HK-2 (cell line): Measurements from ENCODE around the gene IL22RA1.

ENCODE experiments used
- DNase-seq: peaks from one replicate; pipeline ENCODE4 v3.0.0-alpha.2; 2018; ENCODE audit not compliant: unreplicated experiment

The IL22RA1 gene

GRCh38 chr1:24097663-24098062, 45.3 kb downstream of the IL22RA1 start:
- no peak for DNase-seq

GRCh38 chr1:24096739-24097103, 46.2 kb downstream of the IL22RA1 start:
- DNase-seq = no peak

GRCh38 chr1:24096009-24096738, 46.8 kb downstream of the IL22RA1 start:
- DNase-seq = no peak

GRCh38 chr1:24095140-24095859, 47.6 kb downstream of the IL22RA1 start:
- DNase-seq = no peak

GRCh38 chr1:24094554-24094953, 48.4 kb downstream of the IL22RA1 start:
- no peak for DNase-seq

GRCh38 chr1:24093732-24094131, 49.2 kb downstream of the IL22RA1 start:
- DNase-seq = no peak

- no peak for DNase-seq
Measured at GRCh38 chr1:24092979-24093378, 50.0 kb downstream of the IL22RA1 start.

- no peak for DNase-seq
Measured at GRCh38 chr1:24091971-24092482, 50.9 kb downstream of the IL22RA1 start.

GRCh38 chr1:24090736-24091135, 52.2 kb downstream of the IL22RA1 start:
- no peak for DNase-seq

GRCh38 chr1:24089743-24090555, 53.0 kb downstream of the IL22RA1 start:
- DNase-seq = no peak

GRCh38 chr1:24089027-24089742, 53.8 kb downstream of the IL22RA1 start:
- no peak for DNase-seq

- no peak for DNase-seq
Measured at GRCh38 chr1:24086466-24086865, 56.5 kb downstream of the IL22RA1 start.

- DNase-seq = no peak
Measured at GRCh38 chr1:24085546-24085945, 57.4 kb downstream of the IL22RA1 start.

- DNase-seq = no peak
Measured at GRCh38 chr1:24085007-24085406, 57.9 kb downstream of the IL22RA1 start.

- DNase-seq = no peak
Measured at GRCh38 chr1:24084050-24084449, 58.9 kb downstream of the IL22RA1 start.

- DNase-seq = no peak
Measured at GRCh38 chr1:24082372-24082771, 60.6 kb downstream of the IL22RA1 start.

GRCh38 chr1:24081190-24081589, 61.8 kb downstream of the IL22RA1 start:
- no peak for DNase-seq

GRCh38 chr1:24080131-24080530, 62.8 kb downstream of the IL22RA1 start:
- DNase-seq = no peak

- no peak for DNase-seq
Measured at GRCh38 chr1:24077278-24077978, 65.5 kb downstream of the IL22RA1 start.

GRCh38 chr1:24075946-24076345, 67.0 kb downstream of the IL22RA1 start:
- DNase-seq = no peak

GRCh38 chr1:24075590-24075854, 67.4 kb downstream of the IL22RA1 start:
- DNase-seq = no peak
